UCSD-AML1 (cell line): ENCODE data around the gene KCNJ12.
"Not testable (repeated sequence)": the region's sequence is repeated elsewhere in the genome, so short reads cannot be mapped to it uniquely, and the experiment has no call there.

ENCODE experiments used
- DNase-seq: peaks from one replicate; lab custom pipeline; 2025; ENCODE audit not compliant: unreplicated experiment; lab: John Stamatoyannopoulos, UW

KCNJ12 gene

DNA sequence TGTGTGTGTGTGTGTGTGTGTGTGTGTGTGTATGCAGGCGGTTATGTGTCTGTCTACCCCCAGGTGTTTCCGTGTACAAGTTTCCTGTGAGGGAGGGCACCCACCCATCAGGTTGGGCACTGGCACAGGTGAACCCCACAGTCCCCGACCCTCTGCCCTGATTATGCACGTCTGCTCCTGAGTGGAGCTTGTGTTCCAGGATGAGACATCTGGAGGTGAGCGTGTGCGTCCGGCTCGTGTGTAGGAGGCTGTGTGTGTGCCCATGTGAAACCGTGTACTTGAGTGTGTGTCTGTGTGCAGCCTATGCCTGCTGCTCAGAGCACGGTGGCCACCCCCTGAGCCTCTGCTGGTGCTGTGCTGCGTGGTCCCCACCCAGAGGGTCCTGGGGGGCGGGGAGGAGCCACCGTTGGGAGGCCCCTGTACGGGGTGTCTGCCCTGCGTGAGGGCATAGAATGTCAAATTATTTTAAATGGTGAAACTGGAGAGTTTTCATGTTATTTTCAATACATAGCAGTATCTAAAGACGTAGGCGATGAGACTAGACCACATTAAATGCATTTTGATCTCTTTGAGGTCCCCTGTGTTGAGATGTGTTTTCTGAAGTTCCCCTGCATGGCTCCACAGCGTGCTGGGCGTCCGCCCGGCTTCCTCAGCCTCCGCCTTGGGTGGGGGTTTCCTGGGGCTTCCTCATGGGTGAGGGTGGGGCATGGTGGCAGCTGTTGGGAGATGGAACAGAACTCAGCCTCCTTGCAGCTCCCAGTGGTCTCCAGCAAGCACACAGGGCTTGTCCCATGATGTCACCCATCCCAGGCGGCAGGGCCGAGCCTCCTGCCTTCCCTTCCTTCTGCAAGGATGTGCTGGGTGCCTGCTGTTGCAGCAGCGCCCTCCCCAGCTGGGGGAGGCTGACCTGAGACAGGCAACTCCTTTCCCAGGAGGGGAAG is 43.4 kb downstream of the KCNJ12 start:
- no peak for DNase-seq

GRCh38 chr17:21420503-21421090 is 44.4 kb downstream of the KCNJ12 start:
- not testable (repeated sequence) for DNase-seq

GRCh38 chr17:21421421-21422310 is 45.5 kb downstream of the KCNJ12 start:
- not testable (repeated sequence) for DNase-seq

DNA sequence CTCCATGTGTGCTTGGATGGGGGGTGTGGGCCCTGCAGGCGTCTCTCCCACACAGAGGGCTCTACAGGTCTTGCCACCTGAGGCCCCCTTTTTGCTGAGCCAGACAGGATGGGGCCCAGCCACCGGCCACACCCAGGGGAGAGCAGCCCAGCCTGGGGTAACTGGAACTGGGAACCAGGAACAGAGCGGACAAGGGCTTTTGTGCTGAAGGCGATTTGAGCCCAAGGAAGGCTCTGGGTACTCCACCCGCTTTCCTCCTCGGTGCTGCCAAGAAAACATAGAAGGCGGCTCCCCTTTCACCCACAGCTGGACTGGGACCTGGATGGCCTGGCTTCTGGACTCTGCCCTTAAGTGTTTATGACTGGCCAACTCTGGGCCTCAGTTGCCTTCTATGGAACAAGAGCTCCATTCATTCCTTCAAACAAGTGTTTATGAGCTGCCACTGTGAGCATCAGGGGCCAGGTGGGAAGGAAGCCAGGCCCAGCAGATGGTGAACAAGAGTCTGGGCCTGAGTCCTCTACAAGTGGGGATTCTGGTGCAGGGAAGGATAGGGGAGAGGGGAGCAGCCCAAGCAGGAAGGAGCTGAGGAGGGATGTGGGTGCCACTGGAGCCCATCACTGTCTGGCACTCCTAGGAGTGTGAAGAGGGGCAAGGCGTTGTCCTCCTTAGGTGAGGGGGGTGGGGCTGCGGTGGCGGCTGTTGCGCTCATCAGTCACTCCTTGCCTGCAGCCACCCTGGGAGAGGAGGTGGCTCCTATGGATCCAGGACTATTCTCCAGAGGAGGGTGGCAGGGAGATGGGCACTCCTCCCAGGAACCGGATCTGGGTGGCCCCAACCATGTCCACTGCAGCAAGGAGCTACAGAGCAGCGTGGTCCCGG is 46.4 kb downstream of the KCNJ12 start:
- DNase-seq, result not testable (repeated sequence)

DNA sequence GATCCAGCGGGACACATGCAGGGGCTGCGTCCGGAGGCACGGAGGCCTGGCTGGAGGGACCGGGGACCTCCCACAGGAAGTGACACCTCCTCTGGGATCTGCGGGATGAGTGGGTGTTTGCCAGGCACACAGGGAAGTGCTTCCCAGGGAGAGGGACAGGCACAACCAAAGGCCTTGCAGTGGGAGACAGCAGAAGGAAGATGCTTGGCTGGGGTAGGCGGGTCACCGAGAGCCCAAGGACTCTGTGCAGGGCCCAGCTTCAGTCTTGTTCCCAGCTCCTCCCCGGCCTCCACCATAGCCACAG is 47.0 kb downstream of the KCNJ12 start:
- not testable (repeated sequence) for DNase-seq

GRCh38 chr17:21424697-21425096 is 48.5 kb downstream of the KCNJ12 start:
- not testable (repeated sequence) for DNase-seq

DNA sequence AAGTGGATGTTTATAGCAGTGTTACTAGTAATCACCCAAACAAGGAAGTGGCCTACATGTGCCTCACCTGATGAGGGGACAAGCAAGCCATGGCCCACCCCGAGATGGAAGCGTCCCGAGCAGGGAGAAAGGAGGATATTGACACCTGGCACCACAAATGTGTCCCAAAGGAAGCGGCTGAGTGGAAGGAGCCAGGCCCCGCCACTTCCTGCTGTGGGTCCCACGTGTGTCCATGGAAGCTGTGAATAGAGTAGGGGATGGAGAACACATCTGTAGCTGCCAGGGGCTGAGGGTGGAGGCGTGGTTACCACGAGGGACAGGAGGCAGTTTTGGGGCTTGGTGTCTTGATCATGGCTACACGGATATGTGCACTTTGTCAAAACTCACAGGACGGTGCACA is 49.2 kb downstream of the KCNJ12 start:
- no peak for DNase-seq

DNA sequence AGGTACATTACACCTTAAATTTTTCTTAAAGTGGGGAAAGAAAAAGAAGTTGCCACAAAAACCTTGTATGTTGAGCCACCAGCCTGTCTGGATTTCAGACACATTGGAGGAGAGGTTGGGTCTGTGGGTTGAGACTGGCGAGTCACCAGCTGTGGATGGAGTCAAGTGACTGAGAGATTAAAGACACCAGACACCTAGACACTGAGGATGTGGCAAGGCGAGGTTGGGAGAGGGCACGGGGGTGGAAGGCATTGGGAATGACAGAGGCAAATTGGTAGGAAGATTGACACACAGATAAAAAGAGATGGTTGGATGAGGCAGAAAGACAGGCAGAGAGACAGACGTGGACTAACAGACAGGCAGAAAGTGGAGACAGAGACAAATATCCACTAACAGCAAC is 49.6 kb downstream of the KCNJ12 start:
- DNase-seq, result no peak

GRCh38 chr17:21426246-21426645 is 50.1 kb downstream of the KCNJ12 start:
- DNase-seq, result not testable (repeated sequence)

- not testable (repeated sequence) for DNase-seq
These were observed 50.7 kb downstream of the KCNJ12 start for GRCh38 chr17:21426876-21427275.

DNA sequence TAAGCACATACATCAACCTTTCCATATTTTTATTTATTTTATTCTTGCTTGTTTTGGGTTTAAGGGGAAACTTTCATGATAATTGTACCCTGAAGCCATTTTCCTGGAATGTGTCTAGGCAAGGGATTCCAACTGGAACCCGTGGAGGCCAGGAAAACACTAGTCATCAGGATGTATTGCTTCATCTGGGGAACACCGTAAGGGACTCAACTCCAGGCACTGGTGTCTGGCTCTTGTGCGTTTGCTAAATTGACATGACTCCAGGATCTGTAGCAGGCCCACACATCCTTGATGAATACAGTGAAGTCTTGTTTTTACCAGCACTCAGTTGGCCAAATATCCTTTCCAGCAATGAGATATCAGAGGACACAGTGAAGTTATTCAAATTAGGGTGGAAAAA is 51.6 kb downstream of the KCNJ12 start:
- not testable (repeated sequence) for DNase-seq

DNA sequence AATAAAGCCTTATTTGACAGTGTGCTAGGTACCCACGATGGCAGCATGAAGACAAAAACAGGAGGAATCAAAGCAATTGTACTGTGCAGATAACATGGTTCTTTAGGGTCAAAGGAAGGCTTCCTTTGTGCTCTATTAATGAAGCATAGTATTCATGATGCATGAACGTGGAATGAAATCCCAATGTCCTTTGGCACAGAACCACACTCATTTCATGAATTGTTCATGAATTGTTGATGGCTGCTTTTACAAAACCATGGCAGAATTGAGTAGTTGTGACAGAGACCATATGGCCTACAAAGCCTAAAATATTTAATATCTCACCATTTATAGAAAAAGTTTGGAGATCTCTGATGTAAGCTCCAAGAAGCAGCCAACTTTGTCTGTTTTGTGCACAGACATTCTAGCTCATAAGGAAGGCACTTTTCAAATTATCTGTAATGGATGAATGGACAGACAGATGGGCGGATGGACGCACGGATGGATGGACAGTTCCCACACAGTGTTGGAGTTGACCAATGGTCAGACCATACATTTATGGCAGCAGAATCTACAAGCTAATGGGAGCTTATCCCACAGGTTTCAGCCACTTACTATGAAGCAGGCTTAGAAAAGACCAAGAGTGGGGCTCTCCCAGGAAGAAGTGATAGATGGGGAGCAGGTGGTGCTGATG is 52.7 kb downstream of the KCNJ12 start:
- not testable (repeated sequence) for DNase-seq

DNA sequence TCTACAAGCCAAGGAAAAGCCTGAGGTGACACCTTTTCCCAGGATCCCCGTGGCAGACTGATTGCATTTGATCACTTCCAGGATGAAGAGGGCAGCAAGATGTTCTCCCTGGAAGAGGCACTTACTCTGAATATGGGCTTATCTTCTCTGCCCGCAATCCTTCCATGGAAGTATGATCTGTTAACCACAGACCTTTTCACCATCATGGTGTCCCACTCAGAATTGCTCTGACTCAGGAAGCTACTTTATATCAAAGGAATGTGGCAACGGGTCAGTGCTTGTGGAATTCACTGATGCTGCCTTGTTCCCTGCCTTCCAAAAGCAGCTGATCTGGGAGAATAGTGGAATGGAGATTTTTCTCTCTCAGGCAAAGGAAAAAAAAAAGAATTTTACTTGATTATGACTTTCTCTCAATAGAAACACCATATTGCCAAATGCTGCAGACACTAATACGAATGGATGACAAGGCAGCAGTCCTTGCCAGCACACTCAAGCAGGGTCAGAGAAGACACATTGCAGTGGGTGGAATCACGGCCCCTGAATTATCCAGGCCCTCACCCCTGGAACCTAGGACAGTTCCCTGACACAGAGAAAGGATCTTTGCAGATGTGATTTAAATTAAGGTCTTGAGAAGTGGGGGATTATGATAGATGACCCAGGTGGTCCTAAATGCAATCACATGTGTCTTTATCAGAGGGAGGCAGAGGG is 53.9 kb downstream of the KCNJ12 start:
- DNase-seq, result not testable (repeated sequence)

DNA sequence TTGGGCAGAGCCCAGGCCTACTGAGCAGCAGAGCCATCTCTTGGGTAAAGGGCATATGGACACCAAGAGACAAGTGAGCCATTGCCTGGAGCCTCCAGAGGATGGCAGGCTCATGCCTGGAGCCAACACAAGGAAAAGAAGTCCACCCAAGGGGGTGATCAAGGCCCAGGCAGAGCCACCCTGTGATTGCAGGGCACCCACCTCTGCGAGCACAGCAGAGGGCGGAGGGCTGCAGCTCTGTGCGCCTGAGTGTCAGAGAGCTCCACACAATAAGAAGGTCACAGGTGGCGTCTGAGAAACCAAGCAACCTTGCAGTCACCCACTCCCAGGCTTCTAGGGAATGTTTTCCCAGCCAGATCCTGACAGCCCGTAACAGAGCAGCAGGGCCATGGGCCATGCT is 57.8 kb downstream of the KCNJ12 start:
- not testable (repeated sequence) for DNase-seq

- not testable (repeated sequence) for DNase-seq
These were observed 58.8 kb downstream of the KCNJ12 start for GRCh38 chr17:21434976-21435375.

DNA sequence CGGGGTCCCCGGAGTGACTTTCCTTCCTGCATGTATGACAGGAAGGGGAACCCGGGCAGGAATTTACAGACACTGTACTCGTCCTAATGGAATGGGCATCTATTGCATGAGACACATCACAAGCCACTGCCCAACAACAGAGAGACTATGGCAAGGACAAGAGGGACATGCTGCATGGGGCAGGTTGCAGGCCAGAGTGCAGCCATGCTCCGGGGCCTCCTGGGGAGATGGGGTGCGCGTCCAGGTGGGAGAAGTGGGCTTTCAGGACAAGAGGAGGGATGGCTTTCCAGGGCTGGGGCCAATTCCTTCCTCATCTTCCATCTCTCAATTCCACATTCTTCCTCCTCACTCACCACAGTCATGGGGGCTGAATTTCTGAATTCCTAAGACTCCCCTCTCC is 60.3 kb downstream of the KCNJ12 start:
- not testable (repeated sequence) for DNase-seq

GRCh38 chr17:21436883-21437836 is 61.0 kb downstream of the KCNJ12 start:
- not testable (repeated sequence) for DNase-seq
